Cerebellar cortex (tissue), 1 donor: Measurements from ENCODE around the gene PHLDA2.

Source experiments
- DNase-seq: peaks from one replicate; pipeline ENCODE4 v3.0.0-alpha.2; 2015; ENCODE audit warnings: low spot score

The PHLDA2 gene

DNA sequence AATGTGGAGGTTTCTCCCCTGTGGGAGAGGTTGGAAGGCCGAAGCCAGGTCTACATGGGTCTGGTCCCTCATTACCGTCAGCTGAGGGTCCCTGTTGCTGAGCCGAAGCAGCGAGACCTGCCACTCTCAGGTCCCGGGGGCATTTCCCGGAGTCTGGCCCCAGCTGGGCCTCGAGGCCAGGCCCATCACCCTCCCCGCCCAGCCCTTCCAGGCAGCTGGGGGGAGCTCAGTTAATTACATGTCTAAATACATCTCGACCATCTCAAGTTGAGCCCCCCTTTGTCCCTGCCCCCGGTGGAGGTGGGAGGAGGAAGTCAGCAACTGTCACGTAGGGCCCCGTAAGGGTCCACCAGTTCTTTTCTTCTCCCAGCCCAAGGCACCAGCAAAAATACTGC, 47.2 kb downstream of the PHLDA2 start:
- DNase-seq, result no peak

DNA sequence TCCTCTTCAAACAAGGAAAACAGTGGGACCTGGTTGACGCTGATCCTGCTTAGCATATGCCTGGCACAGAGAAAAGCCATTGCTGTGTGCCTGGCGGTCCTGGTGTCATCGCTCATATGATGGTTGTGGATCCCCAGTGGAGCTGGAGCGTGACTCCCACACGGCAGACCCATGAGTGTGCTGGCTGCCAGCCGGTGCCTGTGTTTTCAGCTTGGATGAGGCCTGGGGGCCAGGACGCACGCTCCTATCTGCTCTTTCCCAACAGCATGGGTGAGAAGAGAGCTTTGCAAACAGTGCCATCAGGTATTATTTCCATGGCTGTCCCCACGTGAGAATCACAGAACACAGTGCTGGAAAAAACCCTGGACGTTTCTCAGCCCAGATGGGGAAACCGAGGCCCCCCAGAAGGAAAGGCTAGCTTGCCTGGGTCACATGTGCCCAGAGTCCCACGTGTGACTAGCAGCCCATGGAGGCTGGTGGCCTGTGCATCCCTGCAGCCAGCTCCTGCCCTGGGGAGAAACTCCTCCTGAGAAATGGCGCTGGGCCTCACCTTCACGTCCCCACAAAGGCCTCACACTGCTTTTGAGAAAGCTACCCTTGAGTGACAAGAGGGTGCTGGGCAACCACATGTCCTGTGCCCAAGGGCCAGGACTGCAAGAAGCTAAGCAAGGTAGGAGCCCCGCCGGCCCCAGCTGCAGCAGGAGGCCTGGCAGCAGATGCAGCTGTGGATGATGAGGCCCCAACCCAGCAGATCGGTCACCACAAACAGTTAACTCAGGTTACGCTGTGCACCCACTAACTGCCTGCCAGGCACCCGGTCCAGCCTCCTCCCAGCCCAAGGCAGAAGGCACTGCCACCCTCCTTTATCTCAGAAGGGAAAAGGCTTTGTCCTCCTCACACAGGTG, 47.9 kb downstream of the PHLDA2 start:
- no peak for DNase-seq

DNA sequence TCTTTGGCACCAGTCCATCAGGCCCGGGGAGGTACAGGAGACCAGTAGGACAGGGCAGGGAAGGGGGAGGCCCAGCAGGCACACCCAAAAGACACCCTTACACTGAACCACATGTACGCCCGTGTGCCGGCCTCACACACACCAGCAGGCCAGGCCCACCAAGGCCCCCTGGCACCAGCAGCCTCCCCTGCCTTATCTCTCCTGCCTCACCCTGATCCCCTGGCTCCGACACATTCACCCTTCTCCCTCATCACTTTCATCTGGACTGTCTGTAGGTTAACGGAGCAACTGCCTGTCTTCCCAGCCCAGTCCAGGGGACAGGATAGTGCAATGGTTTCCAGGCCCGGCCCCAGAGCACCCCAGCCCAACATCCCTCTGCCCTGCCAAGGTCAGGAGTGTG, 48.6 kb downstream of the PHLDA2 start:
- DNase-seq, result no peak

DNA sequence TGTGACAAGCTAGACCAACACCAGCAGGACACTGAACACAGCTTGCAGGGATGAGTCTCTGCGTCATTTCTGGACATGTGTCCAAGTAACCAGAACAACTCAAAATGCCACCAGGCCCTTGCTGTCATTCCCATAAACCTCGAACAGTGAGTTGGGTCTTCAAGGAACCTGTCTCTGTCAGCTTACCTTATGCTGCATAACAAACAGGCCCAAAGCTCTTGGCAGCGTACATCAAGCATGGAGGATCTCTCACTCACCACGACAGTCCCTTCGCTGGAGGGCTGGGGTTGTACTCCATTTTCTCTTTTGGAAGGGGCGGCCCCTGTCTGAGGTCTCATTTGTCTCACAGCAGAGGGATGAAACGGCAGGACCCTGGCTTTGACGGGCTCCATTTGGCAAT, 50.4 kb downstream of the PHLDA2 start:
- DNase-seq, result no peak
